ENCODE data around the gene EML6. TPM values are rescaled to one million over a fixed set of nuclear protein-coding genes. Genes with fewer than 3 reads are reported as not detected.

Gene EML6
- total RNA-seq, 1 experiment from 2014 or later: 6.6 TPM

- Histone ChIP-seq H3K27ac (ENCODE audit: low read depth, low read length) (no peak overlapping the region), H3K79me2 (ENCODE audit: insufficient read depth, low read length) (no peaks in the 10 kb centered on the region), H3K4me2 (ENCODE audit: low read length) (no peak overlapping the region), H2AFZ (ENCODE audit: low read depth, low read length, poor library complexity, severe bottlenecking) (no peak overlapping the region), H3K9ac (ENCODE audit: low read length) (no peak overlapping the region), H3K9me2 (ENCODE audit: insufficient read depth) (no peaks in the 10 kb centered on the region), H3K36me3 (ENCODE audit: control insufficient read depth in 1 of 2, insufficient read depth in 2 of 2, low read length in 2 of 2) (no peaks in the 10 kb centered on the region), H3K4me1 (ENCODE audit: control insufficient read depth in 1 of 2, insufficient read depth in 2 of 2, low read length in 2 of 2) (no peaks in the 10 kb centered on the region), H3K27me3 (ENCODE audit: insufficient read depth, low read length) (no peaks in the 10 kb centered on the region), H3K9me3 (ENCODE audit: control insufficient read depth in 1 of 2, insufficient read depth in 1 of 2, low read depth in 1 of 2, low read length in 2 of 2) (no peaks in the 10 kb centered on the region), H4K20me1 (ENCODE audit: insufficient read depth) (no peaks in the 10 kb centered on the region), H3K4me3 (replicated peaks in 1 of 2; ENCODE audit: low read depth in 1 of 2, low read length in 2 of 2) (no peak overlapping the region)
- ChIA-PET POLR2A (no interaction called here), CTCF (no interaction called here), RAD21 (ENCODE audit: low non-redundant PET in 1 of 2, low total read pairs in 2 of 2, uncharacterized antibody in 2 of 2, unreplicated experiment in 2 of 2) (no interaction called here)
- BruUV-seq (replicated peaks): no TSS peak
- TF ChIP-seq, protein P1, sequence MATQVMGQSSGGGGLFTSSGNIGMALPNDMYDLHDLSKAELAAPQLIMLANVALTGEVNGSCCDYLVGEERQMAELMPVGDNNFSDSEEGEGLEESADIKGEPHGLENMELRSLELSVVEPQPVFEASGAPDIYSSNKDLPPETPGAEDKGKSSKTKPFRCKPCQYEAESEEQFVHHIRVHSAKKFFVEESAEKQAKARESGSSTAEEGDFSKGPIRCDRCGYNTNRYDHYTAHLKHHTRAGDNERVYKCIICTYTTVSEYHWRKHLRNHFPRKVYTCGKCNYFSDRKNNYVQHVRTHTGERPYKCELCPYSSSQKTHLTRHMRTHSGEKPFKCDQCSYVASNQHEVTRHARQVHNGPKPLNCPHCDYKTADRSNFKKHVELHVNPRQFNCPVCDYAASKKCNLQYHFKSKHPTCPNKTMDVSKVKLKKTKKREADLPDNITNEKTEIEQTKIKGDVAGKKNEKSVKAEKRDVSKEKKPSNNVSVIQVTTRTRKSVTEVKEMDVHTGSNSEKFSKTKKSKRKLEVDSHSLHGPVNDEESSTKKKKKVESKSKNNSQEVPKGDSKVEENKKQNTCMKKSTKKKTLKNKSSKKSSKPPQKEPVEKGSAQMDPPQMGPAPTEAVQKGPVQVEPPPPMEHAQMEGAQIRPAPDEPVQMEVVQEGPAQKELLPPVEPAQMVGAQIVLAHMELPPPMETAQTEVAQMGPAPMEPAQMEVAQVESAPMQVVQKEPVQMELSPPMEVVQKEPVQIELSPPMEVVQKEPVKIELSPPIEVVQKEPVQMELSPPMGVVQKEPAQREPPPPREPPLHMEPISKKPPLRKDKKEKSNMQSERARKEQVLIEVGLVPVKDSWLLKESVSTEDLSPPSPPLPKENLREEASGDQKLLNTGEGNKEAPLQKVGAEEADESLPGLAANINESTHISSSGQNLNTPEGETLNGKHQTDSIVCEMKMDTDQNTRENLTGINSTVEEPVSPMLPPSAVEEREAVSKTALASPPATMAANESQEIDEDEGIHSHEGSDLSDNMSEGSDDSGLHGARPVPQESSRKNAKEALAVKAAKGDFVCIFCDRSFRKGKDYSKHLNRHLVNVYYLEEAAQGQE (IDR thresholded peaks at IDR 0.05; ENCODE audit: low read depth): no peak
- TF ChIP-seq JUND (IDR thresholded peaks at IDR 0.05) (no peak), EZH2 (IDR thresholded peaks at IDR 0.05) (no peak), SP1 (IDR thresholded peaks at IDR 0.05; ENCODE audit: low read depth) (no peak), POLR2A (IDR thresholded peaks at IDR 0.05; ENCODE audit: borderline replicate concordance, extremely low read depth, insufficient read depth, insufficient read length) (no peak), ZBTB33 (IDR thresholded peaks at IDR 0.05; ENCODE audit: extremely low read depth, insufficient replicate concordance, low read length) (no peak), EGR1 (IDR thresholded peaks at IDR 0.05; ENCODE audit: low read depth) (no peak), TCF7L2 (IDR thresholded peaks at IDR 0.05; ENCODE audit: borderline replicate concordance, extremely low read depth, insufficient read depth, insufficient read length) (no peak), POLR2AphosphoS5 (IDR thresholded peaks at IDR 0.05; ENCODE audit: low read depth, low read length) (no peak), CBX3 (IDR thresholded peaks at IDR 0.05; ENCODE audit: low read depth) (no peak), ZNF274 (IDR thresholded peaks at IDR 0.05; ENCODE audit: low read depth, low read length) (no peak)
- TF ChIP-seq, protein P2, sequence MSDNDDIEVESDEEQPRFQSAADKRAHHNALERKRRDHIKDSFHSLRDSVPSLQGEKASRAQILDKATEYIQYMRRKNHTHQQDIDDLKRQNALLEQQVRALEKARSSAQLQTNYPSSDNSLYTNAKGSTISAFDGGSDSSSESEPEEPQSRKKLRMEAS (IDR thresholded peaks at IDR 0.05): no peak
- DNase-seq (ENCODE audit: low read depth, low spot score) (no peak), ATAC-seq (no peak)
- intact Hi-C loops (cut with micrococcal nuclease): no loop called here
Measured at GRCh38 chr2:54958717-54959371, 235.4 kb downstream of the EML6 start.

All from HCT116 (cell line).